IMR-90 (cell line): ENCODE results near the gene POR. TPM values are rescaled to one million over a fixed set of nuclear protein-coding genes. Genes with fewer than 3 reads are reported as not detected.

Source experiments
- ATAC-seq: fragments of 200-7000 bp; cut with Tn5 transposase; 2 replicates; pipeline ENCODE4 v1.9.1; 2020; ENCODE audit warnings: low read depth, mild to moderate bottlenecking, moderate library complexity
- BruUV-seq: library from RNA; stranded (reverse); fragments of 400-500 nt; replicated peaks from 2 replicates; lab custom pipeline; 2021; lab: Mats Ljungman, UMichigan
- CTCF ChIA-PET: fragments of 300-600 bp; formaldehyde crosslinking; extraction: SDS; loops from one replicate; lab custom pipeline; 2021; ENCODE audit warnings: antibody characterized with exemption; lab: Yijun Ruan, JAX
- POLR2A ChIA-PET: fragments of 300-600 bp; sonication (Branson Sonifier 250); formaldehyde crosslinking; loops from one replicate; lab custom pipeline; 2022; ENCODE audit warnings: antibody characterized with exemption; ENCODE audit not compliant: unreplicated experiment; lab: Charles Lee
- DNase-seq: peaks from one replicate; pipeline ENCODE4 v3.0.0; 2013
- H2AFZ ChIP-seq: replicated peaks from 2 replicates; pipeline ENCODE3; 2013; ENCODE audit warnings: low read length, mild to moderate bottlenecking; ENCODE audit not compliant: poor library complexity
- H2AK5ac ChIP-seq: 2 replicates; pipeline ENCODE4 v1.6.1; 2013; ENCODE audit warnings: low read depth, low read length, inconsistent platforms
- H2AK9ac ChIP-seq: replicated peaks from 2 replicates; pipeline ENCODE3; 2013; ENCODE audit warnings: mild to moderate bottlenecking, low read depth, low read length, moderate library complexity; ENCODE audit not compliant: poor library complexity
- H2BK120ac ChIP-seq: 2 replicates; pipeline ENCODE4 v1.6.1; 2013; ENCODE audit warnings: low read depth, low read length, inconsistent platforms
- H2BK15ac ChIP-seq: 3 replicates; pipeline ENCODE4 v1.6.1; 2013; ENCODE audit warnings: low read depth, low read length, inconsistent platforms
- H2BK20ac ChIP-seq: 2 replicates; pipeline ENCODE4 v1.6.1; 2013; ENCODE audit warnings: low read depth, mild to moderate bottlenecking, inconsistent platforms, low read length, moderate library complexity
- H2BK5ac ChIP-seq: 2 replicates; pipeline ENCODE4 v1.6.1; 2013; ENCODE audit warnings: mild to moderate bottlenecking, low read depth, low read length, inconsistent platforms; ENCODE audit not compliant: poor library complexity, severe bottlenecking
- H3K14ac ChIP-seq: replicated peaks from 2 replicates; pipeline ENCODE4 v1.6.1; 2013; ENCODE audit warnings: low read depth, low read length, inconsistent platforms
- H3K18ac ChIP-seq: 2 replicates; pipeline ENCODE4 v1.6.1; 2013; ENCODE audit warnings: low read depth, low read length, control low read depth
- H3K23ac ChIP-seq: 2 replicates; pipeline ENCODE4 v1.6.1; 2013; ENCODE audit warnings: low read depth, low read length, inconsistent platforms
- H3K27ac ChIP-seq: 2 replicates; pipeline ENCODE4 v1.5.1; 2013; ENCODE audit warnings: mild to moderate bottlenecking, control low read depth, low read length; ENCODE audit not compliant: insufficient read depth
- H3K27me3 ChIP-seq: 2 replicates; pipeline ENCODE4 v1.6.1; 2013; ENCODE audit warnings: low read length; ENCODE audit not compliant: control insufficient read depth, insufficient read depth
- H3K36me3 ChIP-seq: 2 replicates; pipeline ENCODE4 v1.6.1; 2013; ENCODE audit warnings: low read length, mixed read lengths; ENCODE audit not compliant: control insufficient read depth, insufficient read depth
- H3K4ac ChIP-seq: 2 replicates; pipeline ENCODE4 v1.6.1; 2013; ENCODE audit warnings: low read depth, low read length, inconsistent platforms
- H3K4me1 ChIP-seq: 2 replicates; pipeline ENCODE4 v1.6.1; 2013; ENCODE audit warnings: low read length, mixed read lengths; ENCODE audit not compliant: control insufficient read depth, insufficient read depth
- H3K4me2 ChIP-seq: 2 replicates; pipeline ENCODE4 v1.6.1; 2013; ENCODE audit warnings: low read depth, mild to moderate bottlenecking, control low read depth, low read length, moderate library complexity
- H3K4me3 ChIP-seq: 2 replicates; pipeline ENCODE4 v1.5.1; 2013; ENCODE audit warnings: low read depth, mild to moderate bottlenecking, control low read depth, low read length, moderate library complexity; ENCODE audit not compliant: insufficient read depth
- H3K56ac ChIP-seq: 2 replicates; pipeline ENCODE4 v1.6.1; 2013; ENCODE audit warnings: low read length, inconsistent platforms; ENCODE audit not compliant: insufficient read depth; ENCODE audit errors: extremely low read depth
- H3K79me1 ChIP-seq, 2 experiments: 2 replicates each; pipeline ENCODE4 v1.6.1; 2013; ENCODE audit warnings: low read length in 2 of 2, inconsistent platforms in 1 of 2, low read depth in 1 of 2
- H3K9ac ChIP-seq: 2 replicates; pipeline ENCODE4 v1.6.1; 2013; ENCODE audit warnings: low read depth, low read length, control low read depth
- H3K9me1 ChIP-seq: 2 replicates; pipeline ENCODE4 v1.6.1; 2013; ENCODE audit warnings: low read length, inconsistent platforms; ENCODE audit not compliant: insufficient read depth
- H3K9me3 ChIP-seq: 2 replicates; pipeline ENCODE4 v1.6.1; 2013; ENCODE audit warnings: low read length; ENCODE audit not compliant: control insufficient read depth, insufficient read depth
- H4K20me1 ChIP-seq: 2 replicates; pipeline ENCODE4 v1.6.1; 2013; ENCODE audit warnings: low read length, inconsistent platforms; ENCODE audit not compliant: insufficient read depth
- H4K5ac ChIP-seq: 2 replicates; pipeline ENCODE4 v1.6.1; 2013; ENCODE audit warnings: mild to moderate bottlenecking, low read depth, low read length, control low read depth
- H4K8ac ChIP-seq, 2 experiments: 2 replicates each; pipeline ENCODE4 v1.6.1; 2013; ENCODE audit warnings: low read depth in 2 of 2, low read length in 2 of 2, control low read depth in 1 of 2, inconsistent platforms in 1 of 2
- H4K91ac ChIP-seq: 2 replicates; pipeline ENCODE4 v1.6.1; 2013; ENCODE audit warnings: low read depth, low read length, inconsistent platforms; ENCODE audit not compliant: insufficient read depth
- CEBPB ChIP-seq: IDR thresholded peaks from 2 replicates; pipeline ENCODE4 v1.6.1; 2012; ENCODE audit warnings: low read depth, low read length, improper control_type of control experiment
- ELK1 ChIP-seq: fragments of 150-350 bp; IDR thresholded peaks from 2 replicates; pipeline ENCODE4 v1.6.1; 2016; ENCODE audit warnings: low read depth, mild to moderate bottlenecking, low read length, moderate library complexity, borderline replicate concordance
- WGBS, 2 experiments: methylation state at CpG; one replicate each; pipeline versions ENCODE4 v1.1.5 to v1.1.7; 2013; ENCODE audit warnings: missing lambda C conversion rate in 2 of 2; ENCODE audit not compliant: insufficient read length in 1 of 2; ENCODE audit errors: extremely low coverage in 2 of 2; 5-methylcytosine and 5-hydroxymethylcytosine counted together
- dilution Hi-C: fragments of 300-500 bp; cut with HindIII; formaldehyde crosslinking; loops from one replicate; pipeline ENCODE4 v1.14.3; 2018; ENCODE audit warnings: low sequenced_read_pairs; ENCODE audit not compliant: unreplicated experiment
- in situ Hi-C: fragments of 300-500 bp; cut with MboI; formaldehyde crosslinking; loops from 3 replicates; pipeline ENCODE4 v1.14.3; 2019; ENCODE audit warnings: low sequenced_read_pairs, inconsistent platforms, mixed read lengths
- intact Hi-C: fragments of 100-400 bp; cut with micrococcal nuclease; formaldehyde crosslinking; loops from 2 replicates; pipeline ENCODE4 v1.10.0; 2022
- polyA plus RNA-seq, 3 experiments: library from polyadenylated mRNA; depleted of rRNA; stranded (reverse); fragments of >200 nt; gene quantifications; 2 replicates each; pipeline ENCODE4 v1.2.3, GENCODE V29; 2012; ENCODE audit warnings: low replicate concordance in 1 of 3
- total RNA-seq: library from RNA; depleted of rRNA; stranded (reverse); fragments of >200 nt; gene quantifications from 2 replicates; pipeline ENCODE4 v1.2.3, GENCODE V29; 2012

The POR gene
- total and polyA plus RNA-seq, 2 of the 4 experiments (the other 2 are of a cell fraction) = 25.5 to 42.2 TPM

GRCh38 chr7:75971961-75972763, 57.2 kb downstream of the POR start:
- no peak overlapping the region for H3K9ac ChIP-seq
- H4K8ac ChIP-seq = no peak overlapping the region
- no peak overlapping the region for H2AK9ac ChIP-seq
- H4K91ac ChIP-seq = no peak overlapping the region
- H3K79me1 ChIP-seq = peaks cover 0 to 27% of the 10 kb centered on the region in 2 experiments; a peak in 3 of 4 replicates
- in situ Hi-C loops = no loop called here
- 70% methylated on average over 9 of the region's 19 CpGs; no CpG with 5 or more reads in 1 of the 2 experiments for WGBS, 2 experiments
- H3K27me3 ChIP-seq = no peaks in the 10 kb centered on the region
- H4K5ac ChIP-seq = no peak overlapping the region
- H2BK15ac ChIP-seq = no peak overlapping the region
- H4K20me1 ChIP-seq = no peaks in the 10 kb centered on the region
- CTCF ChIA-PET = interaction anchor here (1.5 kb wide), 1 partner anchor 39 kb away, joined by 4 read pairs; no protein-coding TSS in a partner anchor
- no TSS peak for BruUV-seq
- H3K4me2 ChIP-seq = no peak overlapping the region
- DNase-seq (no peak), ATAC-seq (no peak)
- H3K4me3 ChIP-seq = no peak overlapping the region
- H3K4me1 ChIP-seq = peaks cover 10% of the 10 kb centered on the region; the same call in 1 of the 2 replicates
- no peak overlapping the region for H3K27ac ChIP-seq
- no peak overlapping the region for H3K23ac ChIP-seq
- no peak overlapping the region; the same call in 1 of the 2 replicates for H3K14ac ChIP-seq
- no peak overlapping the region for H3K18ac ChIP-seq
- POLR2A ChIA-PET = interaction anchor here (0.6 kb wide), 1 partner anchor 1388 kb away, joined by 4 read pairs; no protein-coding TSS in a partner anchor
- no peak overlapping the region for H2BK20ac ChIP-seq
- no peak overlapping the region for H3K56ac ChIP-seq
- intact Hi-C loops = no loop called here
- H2BK5ac ChIP-seq = no peak overlapping the region
- dilution Hi-C loops = no loop called here
- peaks cover 14% of the 10 kb centered on the region; the same call in 1 of the 2 replicates for H3K36me3 ChIP-seq
- H3K9me3 ChIP-seq = no peaks in the 10 kb centered on the region
- peak; percentile 55 for TF ChIP-seq CEBPB
- no peak for TF ChIP-seq ELK1
- no peak overlapping the region for H2AFZ ChIP-seq
- H3K9me1 ChIP-seq = peaks cover 9% of the 10 kb centered on the region
- H3K4ac ChIP-seq = no peak overlapping the region
- H2BK120ac ChIP-seq = no peak overlapping the region
- no peak overlapping the region for H2AK5ac ChIP-seq
